HEK293 (cell line): ENCODE data around the gene TRIM44.

Experiments
- EGR2 ChIP-seq: fragments of 450-650 bp; formaldehyde crosslinking; IDR thresholded peaks from 2 replicates; pipeline ENCODE4 v1.5.1; 2016; ENCODE audit warnings: low read depth, missing biosample characterization, missing genetic modification characterization
- ZNF37A ChIP-seq: fragments of 450-650 bp; IDR thresholded peaks from 2 replicates; pipeline ENCODE4 v1.5.1; 2018; ENCODE audit warnings: missing biosample characterization, missing genetic modification characterization
- TF ChIP-seq, protein P1 (sequence below): fragments of 450-650 bp; formaldehyde crosslinking; IDR thresholded peaks from 2 replicates; pipeline ENCODE4 v1.5.1; 2016; ENCODE audit warnings: missing biosample characterization, missing genetic modification characterization
- TF ChIP-seq, protein P2 (sequence below): fragments of 450-650 bp; formaldehyde crosslinking; IDR thresholded peaks from 2 replicates; pipeline ENCODE4 v1.5.1; 2017; ENCODE audit warnings: missing biosample characterization, missing genetic modification characterization

DNA sequence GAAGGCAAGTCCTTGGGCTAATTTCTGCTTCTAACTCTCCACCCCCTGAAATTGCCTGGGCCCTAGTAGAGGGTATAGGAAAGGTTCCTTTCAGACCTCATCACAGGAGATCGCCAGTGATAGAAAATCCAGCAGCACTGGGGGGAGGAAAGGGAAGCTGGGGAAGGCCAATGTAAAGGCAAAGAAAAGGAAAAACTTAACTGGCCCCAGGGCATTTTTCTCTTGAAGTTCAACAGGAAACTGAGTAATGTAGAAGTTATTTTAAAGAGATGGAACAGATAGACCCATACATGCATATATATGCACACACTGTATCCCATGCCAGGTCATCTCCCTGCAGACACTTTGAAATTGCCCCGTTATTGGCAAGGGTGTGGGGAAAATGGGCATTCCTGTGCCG lies 134.0 kb downstream of the TRIM44 start:
- TF ChIP-seq, protein P1, sequence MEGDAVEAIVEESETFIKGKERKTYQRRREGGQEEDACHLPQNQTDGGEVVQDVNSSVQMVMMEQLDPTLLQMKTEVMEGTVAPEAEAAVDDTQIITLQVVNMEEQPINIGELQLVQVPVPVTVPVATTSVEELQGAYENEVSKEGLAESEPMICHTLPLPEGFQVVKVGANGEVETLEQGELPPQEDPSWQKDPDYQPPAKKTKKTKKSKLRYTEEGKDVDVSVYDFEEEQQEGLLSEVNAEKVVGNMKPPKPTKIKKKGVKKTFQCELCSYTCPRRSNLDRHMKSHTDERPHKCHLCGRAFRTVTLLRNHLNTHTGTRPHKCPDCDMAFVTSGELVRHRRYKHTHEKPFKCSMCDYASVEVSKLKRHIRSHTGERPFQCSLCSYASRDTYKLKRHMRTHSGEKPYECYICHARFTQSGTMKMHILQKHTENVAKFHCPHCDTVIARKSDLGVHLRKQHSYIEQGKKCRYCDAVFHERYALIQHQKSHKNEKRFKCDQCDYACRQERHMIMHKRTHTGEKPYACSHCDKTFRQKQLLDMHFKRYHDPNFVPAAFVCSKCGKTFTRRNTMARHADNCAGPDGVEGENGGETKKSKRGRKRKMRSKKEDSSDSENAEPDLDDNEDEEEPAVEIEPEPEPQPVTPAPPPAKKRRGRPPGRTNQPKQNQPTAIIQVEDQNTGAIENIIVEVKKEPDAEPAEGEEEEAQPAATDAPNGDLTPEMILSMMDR (tag by site-specific recombination): no peak
- TF ChIP-seq EGR2 (tag by site-specific recombination): no peak
- TF ChIP-seq, protein P2, sequence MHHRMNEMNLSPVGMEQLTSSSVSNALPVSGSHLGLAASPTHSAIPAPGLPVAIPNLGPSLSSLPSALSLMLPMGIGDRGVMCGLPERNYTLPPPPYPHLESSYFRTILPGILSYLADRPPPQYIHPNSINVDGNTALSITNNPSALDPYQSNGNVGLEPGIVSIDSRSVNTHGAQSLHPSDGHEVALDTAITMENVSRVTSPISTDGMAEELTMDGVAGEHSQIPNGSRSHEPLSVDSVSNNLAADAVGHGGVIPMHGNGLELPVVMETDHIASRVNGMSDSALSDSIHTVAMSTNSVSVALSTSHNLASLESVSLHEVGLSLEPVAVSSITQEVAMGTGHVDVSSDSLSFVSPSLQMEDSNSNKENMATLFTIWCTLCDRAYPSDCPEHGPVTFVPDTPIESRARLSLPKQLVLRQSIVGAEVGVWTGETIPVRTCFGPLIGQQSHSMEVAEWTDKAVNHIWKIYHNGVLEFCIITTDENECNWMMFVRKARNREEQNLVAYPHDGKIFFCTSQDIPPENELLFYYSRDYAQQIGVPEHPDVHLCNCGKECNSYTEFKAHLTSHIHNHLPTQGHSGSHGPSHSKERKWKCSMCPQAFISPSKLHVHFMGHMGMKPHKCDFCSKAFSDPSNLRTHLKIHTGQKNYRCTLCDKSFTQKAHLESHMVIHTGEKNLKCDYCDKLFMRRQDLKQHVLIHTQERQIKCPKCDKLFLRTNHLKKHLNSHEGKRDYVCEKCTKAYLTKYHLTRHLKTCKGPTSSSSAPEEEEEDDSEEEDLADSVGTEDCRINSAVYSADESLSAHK (tag by site-specific recombination): no peak
- TF ChIP-seq ZNF37A (tag by site-specific recombination): no peak
